B cell (primary cell): ENCODE data around the gene CCDC192. TPM values are rescaled to one million over a fixed set of nuclear protein-coding genes. Genes with fewer than 3 reads are reported as not detected.

Source experiments
- ATAC-seq: fragments of 200-7000 bp; cut with Tn5 transposase; one replicate; pipeline ENCODE4 v1.10.0; 2021; ENCODE audit warnings: low read depth, mild to moderate bottlenecking, moderate number of reproducible peaks, moderate library complexity
- CTCF ChIA-PET: fragments of 350-600 bp; sonication (Branson Sonifier 250); formaldehyde crosslinking; loops from one replicate; lab custom pipeline; 2021; ENCODE audit warnings: antibody characterized with exemption, inconsistent platforms; lab: Charles Lee
- POLR2A ChIA-PET: fragments of 350-600 bp; sonication (Branson Sonifier 250); formaldehyde crosslinking; loops from one replicate; lab custom pipeline; 2021; ENCODE audit warnings: antibody characterized with exemption; lab: Charles Lee
- DNase-seq: peaks from one replicate; pipeline ENCODE4 v3.0.0; 2013
- H2AFZ ChIP-seq: 2 replicates; pipeline ENCODE4 v1.6.1; 2012; ENCODE audit warnings: mild to moderate bottlenecking, low read depth, low read length; ENCODE audit not compliant: insufficient read depth, poor library complexity, severe bottlenecking
- H3K27ac ChIP-seq, 2 donors: 1 replicate in 1 of 2; 2 replicates in 1 of 2; pipeline ENCODE4 v1.5.1; 2012 to 2013; ENCODE audit warnings: low read length in 2 of 2, mild to moderate bottlenecking in 2 of 2, moderate library complexity in 1 of 2
- H3K27me3 ChIP-seq, 4 experiments: fragments of 200-600 bp in 1 of 4; sonication (generic) in 1 of 4; replicated peaks in 1 of 4; 1 replicate in 2 of 4; 2 replicates in 2 of 4; pipeline versions ENCODE4 v1.6.1 to v1.7.0; 2013 to 2016; ENCODE audit warnings: low read length in 3 of 4, mild to moderate bottlenecking in 2 of 4, mixed read lengths in 1 of 4, moderate library complexity in 1 of 4; ENCODE audit not compliant: insufficient read depth in 4 of 4, control insufficient read depth in 3 of 4; ENCODE audit errors: control extremely low read depth in 1 of 4
- H3K36me3 ChIP-seq, 2 experiments: replicated peaks in 1 of 2; 1 replicate in 1 of 2; 2 replicates in 1 of 2; pipeline versions ENCODE4 v1.6.1 to v1.7.1; 2013; ENCODE audit warnings: low read length in 1 of 2; ENCODE audit not compliant: insufficient read depth in 2 of 2, control insufficient read depth in 1 of 2; ENCODE audit errors: control extremely low read depth in 1 of 2, extremely low read depth in 1 of 2
- H3K4me1 ChIP-seq, 2 donors: fragments of 200-600 bp in 1 of 2; sonication (generic) in 1 of 2; 1 replicate in 1 of 2; 2 replicates in 1 of 2; pipeline versions ENCODE4 v1.5.1 to v1.6.1; 2013 to 2017; ENCODE audit warnings: low read length in 2 of 2; ENCODE audit not compliant: control insufficient read depth in 2 of 2, insufficient read depth in 2 of 2
- H3K4me2 ChIP-seq: replicated peaks from 2 replicates; pipeline ENCODE3; 2012; ENCODE audit warnings: mild to moderate bottlenecking, low read depth, low read length; ENCODE audit not compliant: poor library complexity, severe bottlenecking
- H3K4me3 ChIP-seq, 5 experiments: fragments of 200-600 bp in 1 of 5; sonication (generic) in 1 of 5; 1 replicate in 3 of 5; 2 replicates in 2 of 5; pipeline versions ENCODE4 v1.5.1 to v1.7.0; 2011 to 2016; ENCODE audit warnings: low read length in 4 of 5, mild to moderate bottlenecking in 4 of 5, low read depth in 2 of 5, control low read depth in 1 of 5, moderate library complexity in 1 of 5; ENCODE audit not compliant: insufficient read depth in 1 of 5; ENCODE audit errors: control extremely low read depth in 1 of 5, extremely low read depth in 1 of 5
- H3K79me2 ChIP-seq: fragments of 200-600 bp; sonication (generic); one replicate; pipeline ENCODE4 v1.6.0; 2016; ENCODE audit warnings: low read length; ENCODE audit not compliant: control insufficient read depth, insufficient read depth
- H3K9ac ChIP-seq: fragments of 200-600 bp; sonication (generic); 2 replicates; pipeline ENCODE4 v1.6.1; 2017; ENCODE audit warnings: mild to moderate bottlenecking, low read length, moderate library complexity
- H3K9me3 ChIP-seq, 3 donors: one replicate each; pipeline versions ENCODE4 v1.6.1 to v1.7.1; 2013; ENCODE audit warnings: low read length in 2 of 3; ENCODE audit not compliant: control insufficient read depth in 2 of 3, insufficient read depth in 1 of 3; ENCODE audit errors: control extremely low read depth in 1 of 3
- H4K20me1 ChIP-seq: 2 replicates; pipeline ENCODE4 v1.6.0; 2012; ENCODE audit warnings: mild to moderate bottlenecking, low read length; ENCODE audit not compliant: insufficient read depth, control insufficient read depth, poor library complexity, severe bottlenecking
- H3K27ac Mint-ChIP-seq: one replicate; pipeline ENCODE4 v1.8.0; 2021; ENCODE audit warnings: mixed read lengths
- H3K27me3 Mint-ChIP-seq: one replicate; pipeline ENCODE4 v1.8.0; 2021; ENCODE audit warnings: mixed read lengths
- H3K4me1 Mint-ChIP-seq: one replicate; pipeline ENCODE4 v1.8.0; 2021; ENCODE audit warnings: mixed read lengths
- H3K4me3 Mint-ChIP-seq: one replicate; pipeline ENCODE4 v1.8.0; 2021; ENCODE audit warnings: mixed read lengths
- H3K9me3 Mint-ChIP-seq: one replicate; pipeline ENCODE4 v1.8.0; 2022; ENCODE audit warnings: mixed read lengths; ENCODE audit not compliant: insufficient read depth
- EZH2 ChIP-seq: IDR thresholded peaks from 2 replicates; pipeline ENCODE4 v1.6.1; 2012; ENCODE audit warnings: borderline replicate concordance, low read depth, mild to moderate bottlenecking, moderate library complexity, low read length; ENCODE audit not compliant: insufficient read depth, poor library complexity, severe bottlenecking
- WGBS: methylation state at CpG from one replicate; pipeline ENCODE4 v1.1.5; 2013; ENCODE audit warnings: missing lambda C conversion rate; ENCODE audit not compliant: insufficient coverage; 5-methylcytosine and 5-hydroxymethylcytosine counted together
- intact Hi-C: fragments of 100-400 bp; cut with micrococcal nuclease; formaldehyde crosslinking; loops from one replicate; pipeline ENCODE4 v1.10.0; 2022
- polyA plus RNA-seq: library from polyadenylated mRNA; depleted of rRNA; stranded (reverse); fragments of >200 nt; gene quantifications from 2 replicates; pipeline ENCODE4 v1.2.3, GENCODE V29; 2012
- total RNA-seq, 2 donors: library from RNA; stranded (reverse); fragments of 120-200 nt in 1 of 2; gene quantifications; 1 replicate in 1 of 2; 2 replicates in 1 of 2; pipeline versions ENCODE4 v1.2.3 to v1.2.4, GENCODE V29; 2013 to 2022
- TF ChIP-seq, protein P1 (sequence below): fragments of 200-600 bp; IDR thresholded peaks from one replicate; pipeline ENCODE4 v1.8.0; 2022; ENCODE audit warnings: antibody characterized with exemption, mild to moderate bottlenecking

Gene CCDC192
- total and polyA plus RNA-seq, 2 donors (not counting 1 experiment from before 2014, with no cell fraction given): not detected

GRCh38 chr5:127826011-127826410 is 122.8 kb downstream of the CCDC192 start:
- Histone ChIP-seq H3K9ac (no peak overlapping the region), H2AFZ (no peak overlapping the region), H3K36me3 (no peaks in the 10 kb centered on the region), H3K9me3 (no peaks in the 10 kb centered on the region), H3K4me3 (no peak overlapping the region), H3K79me2 (no peaks in the 10 kb centered on the region), H3K27ac (no peak overlapping the region), H3K4me2 (no peak overlapping the region), H3K27me3 (peaks cover 0 to 3% (median 0%) of the 10 kb centered on the region in 4 experiments), H3K4me1 (no peaks in the 10 kb centered on the region), H4K20me1 (no peaks in the 10 kb centered on the region)
- Mint-ChIP-seq H3K27me3 (peaks cover 14% of the 10 kb centered on the region), H3K4me1 (no peaks in the 10 kb centered on the region), H3K27ac (no peak overlapping the region), H3K9me3 (no peaks in the 10 kb centered on the region), H3K4me3 (no peak overlapping the region)
- ATAC-seq (no peak), DNase-seq (no peak)
- ChIA-PET POLR2A (no interaction called here), CTCF (no interaction called here)
- 57% methylated on average over 1 of the region's 3 CpGs for WGBS
- intact Hi-C loops: no loop called here
- no peak for TF ChIP-seq EZH2
- TF ChIP-seq, protein P1, sequence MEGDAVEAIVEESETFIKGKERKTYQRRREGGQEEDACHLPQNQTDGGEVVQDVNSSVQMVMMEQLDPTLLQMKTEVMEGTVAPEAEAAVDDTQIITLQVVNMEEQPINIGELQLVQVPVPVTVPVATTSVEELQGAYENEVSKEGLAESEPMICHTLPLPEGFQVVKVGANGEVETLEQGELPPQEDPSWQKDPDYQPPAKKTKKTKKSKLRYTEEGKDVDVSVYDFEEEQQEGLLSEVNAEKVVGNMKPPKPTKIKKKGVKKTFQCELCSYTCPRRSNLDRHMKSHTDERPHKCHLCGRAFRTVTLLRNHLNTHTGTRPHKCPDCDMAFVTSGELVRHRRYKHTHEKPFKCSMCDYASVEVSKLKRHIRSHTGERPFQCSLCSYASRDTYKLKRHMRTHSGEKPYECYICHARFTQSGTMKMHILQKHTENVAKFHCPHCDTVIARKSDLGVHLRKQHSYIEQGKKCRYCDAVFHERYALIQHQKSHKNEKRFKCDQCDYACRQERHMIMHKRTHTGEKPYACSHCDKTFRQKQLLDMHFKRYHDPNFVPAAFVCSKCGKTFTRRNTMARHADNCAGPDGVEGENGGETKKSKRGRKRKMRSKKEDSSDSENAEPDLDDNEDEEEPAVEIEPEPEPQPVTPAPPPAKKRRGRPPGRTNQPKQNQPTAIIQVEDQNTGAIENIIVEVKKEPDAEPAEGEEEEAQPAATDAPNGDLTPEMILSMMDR: no peak

- H3K4me1 ChIP-seq: no peaks in the 10 kb centered on the region
- ChIA-PET POLR2A (no interaction called here), CTCF (no interaction called here)
- no peak for TF ChIP-seq EZH2
- TF ChIP-seq, protein P1: no peak
- H3K9me3 Mint-ChIP-seq: no peaks in the 10 kb centered on the region
- 100% methylated on average over 2 of the region's 6 CpGs for WGBS
- H2AFZ ChIP-seq: no peak overlapping the region
- DNase-seq: no peak
- no peaks in the 10 kb centered on the region for H3K4me1 Mint-ChIP-seq
- intact Hi-C loops: no loop called here
- no peak overlapping the region for H3K9ac ChIP-seq
- no peaks in the 10 kb centered on the region for H4K20me1 ChIP-seq
- peaks cover 18% of the 10 kb centered on the region for H3K27me3 Mint-ChIP-seq
- peaks cover 0 to 3% (median 0%) of the 10 kb centered on the region in 4 experiments for H3K27me3 ChIP-seq
- no peak overlapping the region for H3K4me3 Mint-ChIP-seq
- H3K4me3 ChIP-seq: no peak overlapping the region
- H3K4me2 ChIP-seq: no peak overlapping the region
- H3K9me3 ChIP-seq: no peaks in the 10 kb centered on the region
- H3K27ac ChIP-seq: no peak overlapping the region
- H3K27ac Mint-ChIP-seq: no peak overlapping the region
- H3K79me2 ChIP-seq: no peaks in the 10 kb centered on the region
- no peak for ATAC-seq
- no peaks in the 10 kb centered on the region for H3K36me3 ChIP-seq
Measured at GRCh38 chr5:127827451-127827850, 124.3 kb downstream of the CCDC192 start.
